SK-N-SH treated with all-trans-retinoic acid at 6 μM for 48 hours (cell line): ENCODE measurements around the gene CYB5A.

Source experiments
- ARNTL ChIP-seq: fragments of 450-650 bp; formaldehyde crosslinking; IDR thresholded peaks from 2 replicates; pipeline ENCODE4 v1.5.0; 2020; ENCODE audit warnings: low read depth, mild to moderate bottlenecking, moderate library complexity, borderline replicate concordance
- BACH2 ChIP-seq: fragments of 250-450 bp; sonication (Bioruptor Pico); IDR thresholded peaks from 2 replicates; pipeline ENCODE4 v1.9.0; 2021; ENCODE audit warnings: mild to moderate bottlenecking, borderline replicate concordance
- ESRRG ChIP-seq: fragments of 250-450 bp; sonication (Bioruptor Pico); IDR thresholded peaks from 2 replicates; pipeline ENCODE4 v1.6.1; 2021; ENCODE audit warnings: mild to moderate bottlenecking
- ISL1 ChIP-seq: fragments of 250-450 bp; sonication (Bioruptor Pico); IDR thresholded peaks from 2 replicates; pipeline ENCODE4 v2.1.2; 2022; ENCODE audit warnings: mild to moderate bottlenecking, moderate library complexity
- OSR1 ChIP-seq: fragments of 250-450 bp; sonication (Bioruptor Pico); IDR thresholded peaks from 2 replicates; pipeline ENCODE4 v1.8.0; 2022; ENCODE audit warnings: moderate library complexity, mild to moderate bottlenecking, inconsistent platforms
- SNAI2 ChIP-seq: fragments of 250-450 bp; sonication (Bioruptor Pico); IDR thresholded peaks from 2 replicates; pipeline ENCODE4 v1.5.0; 2020; ENCODE audit warnings: mild to moderate bottlenecking, moderate library complexity
- ZFP3 ChIP-seq: fragments of 250-450 bp; sonication (Bioruptor Pico); IDR thresholded peaks from 2 replicates; pipeline ENCODE4 v1.5.0; 2020; ENCODE audit warnings: mild to moderate bottlenecking, moderate library complexity
- ZNF565 ChIP-seq: fragments of 450-650 bp; formaldehyde crosslinking; conservative IDR thresholded peaks from 2 replicates; pipeline ENCODE4 v1.5.0; 2020; ENCODE audit warnings: low read depth, mild to moderate bottlenecking, moderate library complexity
- ZNF70 ChIP-seq: fragments of 450-650 bp; formaldehyde crosslinking; IDR thresholded peaks from 2 replicates; pipeline ENCODE4 v1.5.0; 2020; ENCODE audit warnings: mild to moderate bottlenecking, moderate library complexity
- TF ChIP-seq, protein P1 (sequence below): fragments of 250-450 bp; sonication (Bioruptor Pico); IDR thresholded peaks from 2 replicates; pipeline ENCODE4 v1.8.0; 2021; ENCODE audit warnings: low read depth, mild to moderate bottlenecking, moderate library complexity, borderline replicate concordance

DNA sequence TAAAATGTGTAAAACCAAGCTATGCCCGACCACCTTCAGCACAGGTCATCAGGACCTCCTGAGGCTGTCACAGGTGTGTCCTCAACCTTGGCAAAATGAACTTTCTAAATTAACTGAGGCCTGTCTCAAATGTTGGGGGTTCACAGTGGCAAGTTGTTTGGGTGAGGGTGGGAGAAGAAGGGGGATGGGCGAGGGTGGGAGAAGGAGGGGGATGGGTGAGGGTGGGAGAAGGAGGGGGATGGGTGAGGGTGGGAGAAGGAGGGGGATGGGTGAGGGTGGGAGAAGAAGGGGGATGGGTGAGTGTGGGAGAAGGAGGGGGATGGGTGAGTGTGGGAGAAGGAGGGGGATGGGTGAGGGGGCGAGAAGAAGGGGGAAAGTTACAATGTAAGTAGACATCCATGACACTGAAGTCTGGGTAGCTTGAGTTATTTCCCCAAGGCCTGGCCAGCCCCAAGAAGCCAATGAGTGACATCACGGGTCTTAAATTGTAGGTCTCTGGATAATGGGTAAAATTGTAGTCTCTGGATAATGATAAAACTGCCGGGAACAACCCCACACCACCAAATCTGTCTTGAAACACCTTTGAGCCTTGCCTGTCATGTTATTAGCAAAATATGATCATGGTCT lies 87.1 kb downstream of the CYB5A start:
- TF ChIP-seq OSR1 (CRISPR knock-in tag), result no peak
- no peak for TF ChIP-seq ZNF70 (CRISPR knock-in tag)
- no peak for TF ChIP-seq ISL1 (CRISPR knock-in tag)
- no peak for TF ChIP-seq SNAI2 (CRISPR knock-in tag)
- no peak for TF ChIP-seq ESRRG (CRISPR knock-in tag)
- TF ChIP-seq BACH2 (CRISPR knock-in tag), result no peak
- no peak for TF ChIP-seq ZFP3
- TF ChIP-seq ARNTL (CRISPR knock-in tag), result no peak
- TF ChIP-seq, protein P1, sequence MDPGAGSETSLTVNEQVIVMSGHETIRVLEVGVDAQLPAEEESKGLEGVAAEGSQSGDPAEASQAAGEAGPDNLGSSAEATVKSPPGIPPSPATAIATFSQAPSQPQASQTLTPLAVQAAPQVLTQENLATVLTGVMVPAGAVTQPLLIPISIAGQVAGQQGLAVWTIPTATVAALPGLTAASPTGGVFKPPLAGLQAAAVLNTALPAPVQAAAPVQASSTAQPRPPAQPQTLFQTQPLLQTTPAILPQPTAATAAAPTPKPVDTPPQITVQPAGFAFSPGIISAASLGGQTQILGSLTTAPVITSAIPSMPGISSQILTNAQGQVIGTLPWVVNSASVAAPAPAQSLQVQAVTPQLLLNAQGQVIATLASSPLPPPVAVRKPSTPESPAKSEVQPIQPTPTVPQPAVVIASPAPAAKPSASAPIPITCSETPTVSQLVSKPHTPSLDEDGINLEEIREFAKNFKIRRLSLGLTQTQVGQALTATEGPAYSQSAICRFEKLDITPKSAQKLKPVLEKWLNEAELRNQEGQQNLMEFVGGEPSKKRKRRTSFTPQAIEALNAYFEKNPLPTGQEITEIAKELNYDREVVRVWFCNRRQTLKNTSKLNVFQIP, result no peak
- TF ChIP-seq ZNF565 (CRISPR knock-in tag), result no peak
